Measurements from ENCODE around the gene PTPN3.
A peak's percentile ranks its signal among the peaks of the same experiment; 100 is the strongest.

The PTPN3 gene

GRCh38 chr9:109449036-109449798 is 48.9 kb downstream of the PTPN3 start:
- no peak for TF ChIP-seq CTCF (IDR thresholded peaks at IDR 0.05; ENCODE audit: low read length, missing control alignments)
- no peak for DNase-seq (ENCODE audit: low read depth)
- H3K4me3 ChIP-seq (replicated peaks; ENCODE audit: low read depth, low read length), result no peak overlapping the region

- peak; percentile 32 for DNase-seq (ENCODE audit: low read depth)
- TF ChIP-seq CTCF (IDR thresholded peaks at IDR 0.05; ENCODE audit: low read length, missing control alignments), result no peak
- H3K4me3 ChIP-seq (replicated peaks; ENCODE audit: low read depth, low read length), result no peak overlapping the region
Measured at GRCh38 chr9:109448223-109448622, 49.9 kb downstream of the PTPN3 start.

- no peak overlapping the region for H3K4me3 ChIP-seq (replicated peaks; ENCODE audit: low read depth, low read length)
- TF ChIP-seq CTCF (IDR thresholded peaks at IDR 0.05; ENCODE audit: low read length, missing control alignments), result no peak
- no peak for DNase-seq (ENCODE audit: low read depth)
Measured at GRCh38 chr9:109447329-109448076, 50.6 kb downstream of the PTPN3 start.

- TF ChIP-seq CTCF (IDR thresholded peaks at IDR 0.05; ENCODE audit: low read length, missing control alignments), result no peak
- no peak overlapping the region for H3K4me3 ChIP-seq (replicated peaks; ENCODE audit: low read depth, low read length)
- no peak for DNase-seq (ENCODE audit: low read depth)
Measured at GRCh38 chr9:109444771-109445320, 53.3 kb downstream of the PTPN3 start.

GRCh38 chr9:109442716-109443115 is 55.4 kb downstream of the PTPN3 start:
- no peak overlapping the region for H3K4me3 ChIP-seq (replicated peaks; ENCODE audit: low read depth, low read length)
- TF ChIP-seq CTCF (IDR thresholded peaks at IDR 0.05; ENCODE audit: low read length, missing control alignments), result no peak
- DNase-seq (ENCODE audit: low read depth), result no peak

GRCh38 chr9:109441296-109441695 is 56.8 kb downstream of the PTPN3 start:
- H3K4me3 ChIP-seq (replicated peaks; ENCODE audit: low read depth, low read length), result no peak overlapping the region
- peak; percentile 9 for DNase-seq (ENCODE audit: low read depth)
- peak; percentile 36 for TF ChIP-seq CTCF (IDR thresholded peaks at IDR 0.05; ENCODE audit: low read length, missing control alignments)
